Ovary (tissue), 3 donors: Measurements from ENCODE around the gene SRCIN1.

ENCODE experiments used
- CTCF ChIP-seq, 3 donors: fragments of 450-650 bp in 2 of 3; fragments of 200-600 bp in 1 of 3; IDR thresholded peaks; one replicate each; pipeline versions ENCODE4 v1.5.1 to v1.8.0; 2016 to 2022; ENCODE audit warnings: antibody characterized with exemption in 3 of 3, mild to moderate bottlenecking in 1 of 3
- EP300 ChIP-seq: sonication (generic); formaldehyde crosslinking; IDR thresholded peaks from one replicate; pipeline ENCODE4 v1.6.1; 2017; ENCODE audit warnings: antibody characterized with exemption
- POLR2A ChIP-seq: fragments of 450-650 bp; IDR thresholded peaks from one replicate; pipeline ENCODE4 v1.6.1; 2017; ENCODE audit warnings: antibody characterized with exemption, mild to moderate bottlenecking, moderate library complexity
- donor health status: DM: no; HTN: no; CAD: no.

GRCh38 chr17:38616361-38616760 is 10.6 kb upstream of the SRCIN1 start:
- TF ChIP-seq CTCF (IDR thresholded peaks at IDR 0.05), result no peak
- TF ChIP-seq POLR2A, result no peak
- TF ChIP-seq EP300, result no peak
